KMS-11 (cell line): ENCODE results near the gene FREM1.

Experiments used
- H2AFZ ChIP-seq: fragments of 200-600 bp; sonication (generic); 2 replicates; pipeline ENCODE4 v1.6.1; 2016; ENCODE audit warnings: antibody characterized with exemption, mixed run types, low read depth
- H3K27ac ChIP-seq: fragments of 200-600 bp; sonication (generic); 2 replicates; pipeline ENCODE4 v1.6.1; 2016; ENCODE audit warnings: mild to moderate bottlenecking, mixed run types
- H3K27me3 ChIP-seq: fragments of 200-600 bp; sonication (generic); 2 replicates; pipeline ENCODE4 v1.6.1; 2017; ENCODE audit warnings: mild to moderate bottlenecking, low read depth, mixed run types, moderate library complexity; ENCODE audit not compliant: insufficient read depth
- H3K36me3 ChIP-seq: fragments of 200-600 bp; sonication (generic); 2 replicates; pipeline ENCODE4 v1.6.1; 2017; ENCODE audit warnings: mild to moderate bottlenecking, mixed run types; ENCODE audit not compliant: insufficient read depth
- H3K4me1 ChIP-seq: fragments of 200-600 bp; sonication (generic); 2 replicates; pipeline ENCODE4 v1.6.1; 2016; ENCODE audit warnings: mild to moderate bottlenecking, low read depth, mixed run types; ENCODE audit not compliant: poor library complexity, severe bottlenecking
- H3K4me2 ChIP-seq: fragments of 200-600 bp; sonication (generic); 2 replicates; pipeline ENCODE4 v1.7.0; 2016; ENCODE audit warnings: mild to moderate bottlenecking, mixed run types
- H3K4me3 ChIP-seq: fragments of 200-600 bp; sonication (generic); IDR thresholded peaks from 2 replicates; pipeline ENCODE4 v1.6.1; 2017; ENCODE audit warnings: low read depth, low read length, mixed read lengths; ENCODE audit not compliant: insufficient read depth
- H3K79me2 ChIP-seq: fragments of 200-600 bp; sonication (generic); 2 replicates; pipeline ENCODE4 v1.6.1; 2016; ENCODE audit warnings: low read depth, mixed run types; ENCODE audit not compliant: insufficient read depth
- H3K9ac ChIP-seq: fragments of 200-600 bp; sonication (generic); 2 replicates; pipeline ENCODE4 v1.6.1; 2016; ENCODE audit warnings: mild to moderate bottlenecking, mixed run types
- H4K20me1 ChIP-seq: fragments of 200-600 bp; sonication (generic); 2 replicates; pipeline ENCODE4 v1.6.1; 2016; ENCODE audit warnings: mild to moderate bottlenecking, mixed run types; ENCODE audit not compliant: insufficient read depth
- TF ChIP-seq, protein P1 (sequence below): fragments of 200-600 bp; sonication (generic); conservative IDR thresholded peaks from 2 replicates; pipeline ENCODE4 v1.6.1; 2017; ENCODE audit warnings: low read depth, mild to moderate bottlenecking, antibody characterized with exemption, low read length, moderate library complexity, mixed read lengths

The FREM1 gene, protein sequence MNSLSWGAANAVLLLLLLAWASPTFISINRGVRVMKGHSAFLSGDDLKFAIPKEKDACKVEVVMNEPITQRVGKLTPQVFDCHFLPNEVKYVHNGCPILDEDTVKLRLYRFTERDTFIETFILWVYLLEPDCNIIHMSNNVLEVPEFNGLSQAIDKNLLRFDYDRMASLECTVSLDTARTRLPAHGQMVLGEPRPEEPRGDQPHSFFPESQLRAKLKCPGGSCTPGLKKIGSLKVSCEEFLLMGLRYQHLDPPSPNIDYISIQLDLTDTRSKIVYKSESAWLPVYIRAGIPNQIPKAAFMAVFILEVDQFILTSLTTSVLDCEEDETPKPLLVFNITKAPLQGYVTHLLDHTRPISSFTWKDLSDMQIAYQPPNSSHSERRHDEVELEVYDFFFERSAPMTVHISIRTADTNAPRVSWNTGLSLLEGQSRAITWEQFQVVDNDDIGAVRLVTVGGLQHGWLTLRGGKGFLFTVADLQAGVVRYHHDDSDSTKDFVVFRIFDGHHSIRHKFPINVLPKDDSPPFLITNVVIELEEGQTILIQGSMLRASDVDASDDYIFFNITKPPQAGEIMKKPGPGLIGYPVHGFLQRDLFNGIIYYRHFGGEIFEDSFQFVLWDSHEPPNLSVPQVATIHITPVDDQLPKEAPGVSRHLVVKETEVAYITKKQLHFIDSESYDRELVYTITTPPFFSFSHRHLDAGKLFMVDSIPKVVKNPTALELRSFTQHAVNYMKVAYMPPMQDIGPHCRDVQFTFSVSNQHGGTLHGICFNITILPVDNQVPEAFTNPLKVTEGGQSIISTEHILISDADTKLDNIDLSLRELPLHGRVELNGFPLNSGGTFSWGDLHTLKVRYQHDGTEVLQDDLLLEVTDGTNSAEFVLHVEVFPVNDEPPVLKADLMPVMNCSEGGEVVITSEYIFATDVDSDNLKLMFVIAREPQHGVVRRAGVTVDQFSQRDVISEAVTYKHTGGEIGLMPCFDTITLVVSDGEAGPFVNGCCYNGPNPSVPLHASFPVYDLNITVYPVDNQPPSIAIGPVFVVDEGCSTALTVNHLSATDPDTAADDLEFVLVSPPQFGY (N-terminal part only)

GRCh38 chr9:14909961-14910805, at the start of gene FREM1:
Gene FREM1 (minus strand): TSS chr9:14910428. CDS start chr9:14868977, 41,451 bp downstream.
- H3K4me3 ChIP-seq, result no peak within 1 kb of the TSS
- TF ChIP-seq, protein P1, sequence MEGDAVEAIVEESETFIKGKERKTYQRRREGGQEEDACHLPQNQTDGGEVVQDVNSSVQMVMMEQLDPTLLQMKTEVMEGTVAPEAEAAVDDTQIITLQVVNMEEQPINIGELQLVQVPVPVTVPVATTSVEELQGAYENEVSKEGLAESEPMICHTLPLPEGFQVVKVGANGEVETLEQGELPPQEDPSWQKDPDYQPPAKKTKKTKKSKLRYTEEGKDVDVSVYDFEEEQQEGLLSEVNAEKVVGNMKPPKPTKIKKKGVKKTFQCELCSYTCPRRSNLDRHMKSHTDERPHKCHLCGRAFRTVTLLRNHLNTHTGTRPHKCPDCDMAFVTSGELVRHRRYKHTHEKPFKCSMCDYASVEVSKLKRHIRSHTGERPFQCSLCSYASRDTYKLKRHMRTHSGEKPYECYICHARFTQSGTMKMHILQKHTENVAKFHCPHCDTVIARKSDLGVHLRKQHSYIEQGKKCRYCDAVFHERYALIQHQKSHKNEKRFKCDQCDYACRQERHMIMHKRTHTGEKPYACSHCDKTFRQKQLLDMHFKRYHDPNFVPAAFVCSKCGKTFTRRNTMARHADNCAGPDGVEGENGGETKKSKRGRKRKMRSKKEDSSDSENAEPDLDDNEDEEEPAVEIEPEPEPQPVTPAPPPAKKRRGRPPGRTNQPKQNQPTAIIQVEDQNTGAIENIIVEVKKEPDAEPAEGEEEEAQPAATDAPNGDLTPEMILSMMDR, result no peak
- H3K27ac ChIP-seq, result no peak within 1 kb of the TSS
- peaks cover 8% of the 10 kb centered on the region for H3K4me1 ChIP-seq
- H3K9ac ChIP-seq, result no peak within 1 kb of the TSS
- H4K20me1 ChIP-seq, result no peaks in the 10 kb centered on the region
- H3K4me2 ChIP-seq, result no peak within 1 kb of the TSS
- no peaks in the 10 kb centered on the region for H3K27me3 ChIP-seq
- H2AFZ ChIP-seq, result no peak within 1 kb of the TSS
- no peaks in the 10 kb centered on the region for H3K79me2 ChIP-seq
- H3K36me3 ChIP-seq, result no peaks in the 10 kb centered on the region

- TF ChIP-seq, protein P1, result no peak
- Histone ChIP-seq H3K36me3 (no peaks in the 10 kb centered on the region), H3K79me2 (no peaks in the 10 kb centered on the region), H2AFZ (no peak overlapping the region), H3K4me1 (no peaks in the 10 kb centered on the region), H4K20me1 (no peaks in the 10 kb centered on the region), H3K27ac (no peak overlapping the region), H3K9ac (no peak overlapping the region), H3K4me2 (no peak overlapping the region), H3K4me3 (no peak overlapping the region), H3K27me3 (no peaks in the 10 kb centered on the region)
Observed at GRCh38 chr9:14958989-14959388, 48.8 kb upstream of the FREM1 start.

- H3K27ac ChIP-seq, result no peak overlapping the region
Observed at GRCh38 chr9:14957109-14957508, 46.9 kb upstream of the FREM1 start.

More at GRCh38 chr9:14957109-14957508, 46.9 kb upstream of the FREM1 start:
- Histone ChIP-seq H3K27me3 (no peaks in the 10 kb centered on the region), H3K4me2 (no peak overlapping the region), H3K4me3 (no peak overlapping the region), H2AFZ (no peak overlapping the region), H3K36me3 (no peaks in the 10 kb centered on the region), H3K79me2 (no peaks in the 10 kb centered on the region), H3K9ac (no peak overlapping the region), H4K20me1 (no peaks in the 10 kb centered on the region), H3K4me1 (no peaks in the 10 kb centered on the region)
- TF ChIP-seq, protein P1, result no peak
